G401.6 (cell line): ENCODE measurements around the gene C2CD4D.

Experiments used
- FAIRE-seq: peaks from 2 replicates; lab custom pipeline; 2012; peaks lifted over from hg19 to GRCh38; lab: Jason Lieb, UNC

The C2CD4D gene

DNA sequence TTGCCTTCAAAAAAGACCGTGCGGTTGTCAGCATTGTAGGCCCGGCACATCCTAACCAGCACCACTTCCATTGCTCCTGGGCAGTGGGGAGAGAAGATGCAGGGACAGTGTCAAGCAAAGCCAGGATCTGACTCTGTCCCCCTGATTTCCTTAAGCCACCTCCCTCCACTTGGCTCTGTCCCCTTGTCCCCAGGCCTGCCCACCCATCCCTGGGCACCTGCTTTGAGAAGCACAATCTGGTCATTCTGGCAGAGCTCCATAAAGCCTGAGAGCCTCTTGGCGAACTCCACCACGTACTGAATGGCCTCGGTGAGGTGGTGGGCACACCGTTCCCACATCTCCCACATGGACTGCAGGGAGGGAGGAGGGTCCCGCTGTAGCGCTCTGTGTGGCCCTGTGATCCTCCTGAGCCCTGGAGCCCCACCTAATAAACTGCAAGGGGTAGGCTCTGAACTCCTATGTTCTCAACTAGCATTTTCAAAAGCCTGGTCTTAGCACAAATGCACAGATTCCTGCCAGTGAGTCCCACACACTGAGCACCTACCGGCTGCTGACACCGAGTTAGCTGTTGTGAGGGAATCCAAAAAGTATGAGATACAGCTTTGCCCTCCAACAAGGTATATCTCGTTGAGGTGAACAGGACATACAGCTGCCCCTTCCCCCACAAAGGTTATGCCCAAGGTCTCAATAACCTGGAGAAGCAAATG is 26.2 kb downstream of the C2CD4D start:
- FAIRE-seq = no peak

DNA sequence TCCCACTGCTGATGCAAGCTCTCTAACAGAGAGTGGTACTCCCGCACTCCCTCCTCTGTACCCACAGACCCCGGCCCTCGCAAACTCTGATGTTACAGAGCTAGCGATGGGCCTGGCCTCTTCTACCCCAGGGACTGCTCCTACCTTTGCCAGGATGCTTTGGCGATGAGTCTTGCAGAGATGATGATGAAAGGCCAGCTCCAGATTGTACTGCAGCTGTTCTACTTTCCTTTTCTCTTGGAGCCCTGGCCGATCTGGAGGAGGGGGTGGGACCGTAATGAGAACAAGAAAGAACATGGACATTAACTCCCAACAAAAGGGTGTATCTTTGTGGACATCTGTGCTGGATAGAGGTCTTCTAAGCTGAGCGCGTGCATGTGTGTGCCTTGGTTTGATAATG is 28.4 kb downstream of the C2CD4D start:
- FAIRE-seq = no peak

DNA sequence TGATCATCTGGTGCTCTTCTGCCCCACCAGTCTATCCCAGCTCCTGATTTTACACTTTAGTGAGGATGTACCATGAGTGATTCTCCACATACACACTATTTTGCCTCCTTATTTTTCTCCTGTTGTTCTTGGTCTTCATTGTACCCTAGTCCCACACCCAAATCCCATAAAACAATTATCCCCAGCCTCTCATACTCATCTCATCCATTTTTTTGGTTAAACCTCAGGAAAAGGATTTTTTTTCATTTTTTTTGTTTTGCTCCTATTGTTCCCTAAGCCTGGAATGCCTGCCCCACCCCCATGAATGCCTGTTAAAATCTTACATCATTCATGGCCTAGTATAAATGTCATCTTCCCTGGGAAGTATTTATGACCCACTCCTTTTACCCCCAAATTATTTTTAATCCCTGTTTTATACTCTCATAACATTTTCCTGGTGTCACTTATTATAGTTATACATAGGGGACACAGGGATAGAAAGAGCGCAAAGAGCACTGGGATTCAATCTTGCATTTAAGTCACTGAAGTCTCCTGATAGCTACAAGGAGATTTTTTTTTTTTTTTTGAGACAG is 29.5 kb downstream of the C2CD4D start:
- FAIRE-seq = no peak

DNA sequence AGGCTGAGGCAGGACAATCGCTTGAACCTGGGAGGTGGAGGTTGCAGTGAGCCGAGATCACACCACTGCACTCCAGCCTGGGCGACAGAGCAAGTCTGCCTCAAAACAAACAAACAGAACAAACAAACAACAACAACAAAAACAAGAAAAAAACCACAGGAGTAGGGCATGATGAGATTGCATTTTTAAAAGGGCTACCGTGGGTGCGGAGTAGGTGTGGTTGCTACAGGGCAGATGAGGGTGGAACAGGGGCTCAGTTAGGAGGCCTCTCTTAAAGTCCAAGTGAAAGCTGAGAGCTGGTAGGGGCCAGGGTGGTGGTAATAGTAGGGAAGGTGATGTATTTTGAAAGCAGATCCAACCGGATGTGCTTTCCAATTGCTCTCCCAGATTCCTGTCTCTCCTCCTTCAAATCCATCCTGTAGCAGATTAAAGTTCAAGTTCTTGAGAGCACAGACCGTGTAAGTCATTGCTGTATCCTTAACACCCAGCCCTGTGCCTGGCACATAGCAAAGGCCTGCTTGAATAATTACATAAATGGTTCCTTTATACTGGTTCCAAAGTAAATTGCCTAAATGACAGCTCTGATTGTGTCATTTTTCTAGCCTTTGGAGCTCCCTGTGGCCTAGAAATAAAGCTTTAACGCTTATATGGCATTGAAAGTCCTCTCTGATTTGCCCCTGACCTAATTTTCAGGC is 30.2 kb downstream of the C2CD4D start:
- FAIRE-seq = no peak

DNA sequence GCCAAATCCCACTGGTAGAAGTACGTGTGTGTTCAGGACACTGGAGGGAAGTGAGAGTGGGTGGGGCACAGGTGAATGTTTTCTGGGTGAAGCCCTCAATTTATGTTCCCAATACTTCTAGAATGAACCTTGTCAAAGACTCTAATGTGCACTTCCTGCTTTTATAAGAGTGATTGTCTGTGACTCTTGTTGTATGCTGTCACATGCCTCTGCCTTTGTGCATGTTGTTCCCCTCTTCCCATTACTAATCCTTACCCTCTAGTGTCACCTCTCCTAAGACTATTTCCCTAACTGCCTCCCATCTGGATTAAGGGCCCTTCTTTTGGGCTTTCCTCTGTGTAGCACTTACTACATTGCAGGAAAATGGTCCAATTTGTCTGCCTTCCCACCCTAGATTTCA is 31.9 kb downstream of the C2CD4D start:
- FAIRE-seq = no peak

DNA sequence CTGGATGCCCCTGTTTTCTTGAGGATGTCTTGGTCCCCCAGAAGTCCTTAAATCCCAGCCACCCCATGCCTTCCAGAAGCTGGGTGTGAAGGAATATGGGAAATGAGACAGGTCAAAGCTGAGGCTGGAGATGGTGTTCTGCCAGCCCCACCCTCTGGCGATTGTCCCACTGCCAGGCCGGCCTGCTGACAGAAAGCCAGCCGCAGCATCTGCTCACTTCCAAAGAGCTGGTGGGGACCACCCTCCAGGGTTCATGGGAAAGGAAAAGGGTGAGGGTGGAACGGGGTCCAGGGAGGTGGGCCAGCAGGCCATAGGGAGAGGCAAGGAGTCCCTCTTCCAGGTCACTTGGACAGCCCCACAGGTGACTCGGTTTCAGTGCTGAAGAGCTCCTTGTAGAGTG is 32.5 kb downstream of the C2CD4D start:
- no peak for FAIRE-seq

DNA sequence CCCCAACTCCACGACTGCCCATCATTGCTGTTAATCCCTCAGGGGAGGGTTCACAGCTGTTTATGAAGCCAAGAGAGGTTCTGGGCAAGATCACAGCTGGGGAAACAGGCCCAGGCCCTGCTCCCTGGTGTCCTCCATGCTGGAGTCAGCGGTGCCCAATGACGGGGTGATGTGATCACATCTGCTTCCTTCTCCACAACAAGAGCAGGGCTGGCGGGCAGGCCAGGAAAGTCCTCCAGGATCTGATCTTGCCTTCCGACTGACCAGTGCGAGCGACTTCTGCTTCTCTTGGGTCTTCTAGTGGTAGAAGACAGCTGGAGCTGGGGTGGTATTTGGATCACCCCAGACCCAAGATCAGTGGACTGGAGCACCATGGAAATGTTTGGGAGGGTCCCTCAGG is 33.5 kb downstream of the C2CD4D start:
- FAIRE-seq = no peak

DNA sequence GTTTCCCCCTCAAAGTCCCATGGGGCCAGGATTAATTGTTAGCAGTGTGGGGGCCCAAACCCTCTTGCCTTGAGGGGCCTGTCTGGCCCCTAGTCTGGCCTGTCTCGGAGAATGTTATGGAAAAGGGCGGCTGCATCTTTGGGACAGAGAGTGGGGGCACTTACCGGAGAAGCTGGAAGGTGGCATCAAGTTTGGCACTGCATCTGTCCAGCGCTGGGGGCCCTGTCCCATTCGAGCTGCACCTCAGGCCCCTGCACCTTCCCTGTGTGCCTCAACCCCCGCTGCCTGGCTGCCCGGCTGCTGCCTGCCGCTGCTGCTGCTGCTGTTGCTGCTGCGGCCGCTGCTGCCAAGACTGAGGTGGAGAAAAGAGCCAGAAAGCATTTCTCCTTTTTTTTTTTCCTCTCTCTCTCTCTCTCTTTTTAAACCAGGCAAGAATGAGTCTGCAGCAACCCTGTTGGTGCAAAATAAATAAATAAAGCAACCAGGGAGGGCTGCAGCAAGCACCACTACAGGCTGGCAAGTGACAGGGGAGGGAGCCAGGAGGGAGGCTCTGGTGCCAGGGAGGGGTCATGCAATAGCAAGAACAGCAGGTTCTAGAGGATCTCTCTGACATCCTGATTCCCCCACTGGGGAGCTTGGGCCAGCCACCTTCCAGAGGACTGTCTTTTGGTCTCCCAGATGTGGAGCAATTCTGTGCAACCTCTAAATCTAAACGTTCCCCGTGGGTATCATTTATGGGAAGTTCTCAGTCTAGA is 34.4 kb downstream of the C2CD4D start, which contains the start of gene LINGO4:
Gene LINGO4 (minus strand): TSS at position 354 of the 755 bp plus-strand sequence. CDS start 2,715 bp downstream, outside the sequence.
- no peak for FAIRE-seq

DNA sequence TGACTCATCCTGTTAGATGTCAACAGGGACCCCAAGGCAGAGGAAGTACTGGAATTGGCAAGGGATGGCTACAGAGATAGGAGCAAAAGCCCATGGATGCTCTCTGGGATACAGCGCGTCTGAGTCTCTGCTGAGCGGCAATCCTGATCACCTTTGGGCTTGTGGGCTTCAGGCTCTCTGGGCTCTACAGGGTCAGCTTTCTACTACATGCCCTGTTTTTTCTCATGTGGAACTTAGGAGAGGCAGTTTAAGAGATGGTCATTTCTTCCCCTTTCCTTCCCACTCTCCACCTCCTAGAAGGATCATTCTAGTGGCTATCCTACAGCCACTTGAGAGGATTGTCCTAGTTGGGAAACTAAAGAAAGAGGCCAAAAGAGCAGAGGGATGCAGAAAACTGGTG is 35.7 kb downstream of the C2CD4D start:
- no peak for FAIRE-seq

DNA sequence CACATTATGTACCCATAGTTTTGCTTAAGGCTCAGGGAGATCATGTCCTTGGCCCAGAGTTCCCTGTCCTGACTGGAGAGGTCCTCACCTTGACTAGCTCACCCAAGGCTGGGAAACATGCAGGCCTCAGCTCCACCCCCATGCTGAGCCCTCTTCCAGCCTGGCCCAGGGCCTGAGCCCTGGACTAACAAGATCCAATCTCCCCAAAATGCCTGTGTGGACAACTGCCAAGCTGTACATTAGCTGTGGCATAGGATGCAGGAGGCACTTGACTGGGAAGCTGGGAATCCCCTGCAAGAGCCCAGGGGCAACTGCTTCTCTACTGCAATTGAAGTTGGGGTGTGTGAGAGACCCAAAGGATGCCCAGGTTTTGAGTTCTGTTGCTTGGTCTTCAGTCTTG is 36.5 kb downstream of the C2CD4D start:
- FAIRE-seq = no peak

DNA sequence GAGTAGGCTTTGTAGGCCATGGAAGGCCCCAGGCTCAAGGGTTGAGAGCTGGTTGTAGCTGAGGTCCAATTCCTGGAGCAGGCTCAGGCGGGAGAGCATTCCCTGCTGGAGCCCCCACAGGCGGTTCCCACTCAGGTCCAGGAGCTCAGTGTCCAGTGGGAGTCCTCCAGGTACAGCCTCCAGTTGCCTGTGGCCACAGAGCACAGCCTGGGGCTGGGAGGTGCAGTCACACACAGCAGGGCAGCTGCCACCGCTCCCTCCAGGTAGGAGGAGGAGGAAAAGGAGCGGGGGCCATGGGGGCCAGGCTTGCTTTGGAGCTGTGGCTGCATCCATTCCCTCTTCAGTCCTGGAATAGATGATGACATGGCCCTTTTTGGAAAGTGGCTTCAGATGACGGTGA is 37.2 kb downstream of the C2CD4D start:
- no peak for FAIRE-seq

DNA sequence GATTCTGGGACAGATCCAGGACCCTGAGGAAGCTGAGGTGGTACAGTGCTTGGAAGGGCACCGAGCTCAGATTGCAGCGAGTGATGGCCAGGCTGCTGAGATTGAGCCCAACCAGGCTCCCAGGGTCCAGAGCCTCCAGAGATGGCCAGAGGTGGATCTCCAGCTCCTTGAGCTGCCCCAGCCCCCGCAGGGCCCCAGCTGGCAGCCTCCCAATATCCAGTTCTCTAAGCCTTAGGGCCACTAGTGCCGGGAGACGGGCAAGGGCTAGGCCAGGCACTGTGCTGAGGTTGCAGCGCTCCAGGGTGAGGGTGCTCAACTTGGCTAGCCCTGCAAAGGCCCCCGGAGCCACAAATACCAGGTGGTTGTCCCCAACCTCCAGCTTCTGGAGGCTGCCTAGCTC is 37.8 kb downstream of the C2CD4D start:
- FAIRE-seq = no peak

DNA sequence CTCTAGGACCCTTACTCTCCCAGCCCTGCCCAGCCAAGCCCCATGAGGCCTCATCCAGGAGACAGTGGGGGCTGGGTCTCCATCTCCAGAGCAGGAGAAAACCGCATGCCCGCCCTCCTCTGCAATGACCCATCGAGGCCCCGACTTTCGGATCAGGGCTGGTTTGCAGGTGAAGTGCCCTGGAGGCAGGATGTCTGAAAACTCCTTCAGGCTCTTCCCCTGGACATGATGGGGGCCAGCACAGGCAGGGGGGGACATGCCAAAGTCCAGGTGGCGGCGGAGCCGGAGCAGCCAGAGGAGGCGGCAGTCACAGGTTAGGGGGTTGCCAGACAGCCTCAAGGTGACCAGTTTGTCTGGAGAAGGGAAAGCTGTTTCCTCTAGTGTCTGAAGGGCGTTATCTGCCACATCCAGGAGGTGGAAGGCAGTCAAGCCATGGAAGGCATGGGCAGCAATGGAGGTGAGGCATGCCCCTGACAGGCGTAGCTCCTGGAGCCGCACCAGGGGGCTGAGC is 38.3 kb downstream of the C2CD4D start:
- FAIRE-seq = no peak

DNA sequence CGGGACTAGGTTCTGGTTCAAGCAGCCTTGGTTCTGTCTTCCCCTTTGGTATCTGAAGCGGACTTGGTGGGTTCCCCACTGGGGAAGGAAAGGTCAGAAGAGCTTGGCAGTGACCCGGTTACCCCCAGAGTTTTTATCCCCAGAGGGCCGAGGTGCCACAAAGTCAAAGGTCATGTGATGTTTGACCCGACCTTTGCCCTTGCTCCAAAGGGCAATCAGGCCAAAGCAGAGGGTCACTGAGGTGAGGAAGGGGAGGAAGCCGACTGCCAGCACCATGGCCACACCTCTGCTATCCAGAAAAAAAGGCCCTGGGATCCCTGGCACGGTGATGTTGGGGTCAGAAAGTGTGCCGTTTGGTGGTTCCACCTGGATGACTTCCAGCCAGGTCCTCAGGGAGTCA is 38.8 kb downstream of the C2CD4D start:
- no peak for FAIRE-seq

DNA sequence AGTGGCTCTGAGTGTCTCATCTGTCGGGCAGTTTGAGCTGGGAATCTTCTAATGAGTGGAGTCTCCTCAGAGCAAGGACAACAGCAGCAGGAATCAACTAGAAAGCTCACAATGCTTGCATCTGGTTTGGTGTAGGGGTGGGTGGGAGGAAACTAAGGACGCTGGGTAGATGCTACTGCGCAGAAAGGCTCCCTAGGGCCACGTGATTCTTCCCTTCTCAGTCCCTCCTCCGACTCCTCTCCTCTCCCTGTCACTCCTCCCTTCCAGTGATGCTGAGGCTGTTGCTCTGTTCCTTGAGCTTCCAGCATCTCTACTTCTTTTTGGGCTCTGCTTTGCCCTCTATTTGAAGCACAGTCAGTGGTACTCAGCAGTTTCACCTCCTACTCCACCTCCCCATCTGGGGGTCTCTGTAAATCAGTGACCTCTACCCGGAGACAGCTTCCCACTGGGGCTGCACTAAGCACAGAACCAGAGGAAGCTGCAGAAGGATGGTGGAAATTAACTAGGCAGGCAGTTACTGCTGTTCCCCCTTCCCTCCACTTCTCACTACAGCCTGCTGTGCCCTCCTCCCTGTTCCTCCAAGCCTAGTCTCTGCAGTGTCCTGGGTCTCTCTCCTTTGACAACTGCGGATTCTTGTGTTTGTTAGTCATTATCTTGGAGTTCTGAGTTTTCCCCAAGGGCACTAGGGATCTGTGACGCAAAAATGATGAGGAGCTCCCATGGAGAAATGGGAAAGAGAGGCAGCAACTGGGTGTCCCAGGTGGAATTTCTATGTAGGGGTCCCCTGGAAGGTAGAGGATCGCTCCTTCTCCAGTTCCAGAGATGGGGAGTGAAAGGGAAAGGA is 40.2 kb downstream of the C2CD4D start:
- no peak for FAIRE-seq

DNA sequence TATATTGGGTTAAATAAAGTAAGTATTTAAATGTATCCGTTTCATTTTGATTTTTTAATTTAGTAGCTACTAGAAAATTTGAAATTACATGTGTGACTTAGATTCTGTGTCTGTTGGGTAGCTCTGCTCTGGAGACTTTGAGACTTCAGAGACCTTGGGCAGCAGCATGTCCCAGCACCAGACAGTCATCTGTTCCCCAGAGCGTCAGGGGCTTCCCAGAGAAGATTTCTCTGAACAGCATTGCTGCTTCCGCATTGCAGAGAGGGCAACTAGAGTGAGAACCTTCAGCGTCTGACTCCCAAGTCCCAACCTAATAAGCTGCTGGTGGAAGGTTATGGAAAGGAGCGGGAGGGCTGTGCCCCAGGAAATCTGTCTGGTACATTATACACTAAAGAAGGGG is 41.0 kb downstream of the C2CD4D start:
- FAIRE-seq = no peak

DNA sequence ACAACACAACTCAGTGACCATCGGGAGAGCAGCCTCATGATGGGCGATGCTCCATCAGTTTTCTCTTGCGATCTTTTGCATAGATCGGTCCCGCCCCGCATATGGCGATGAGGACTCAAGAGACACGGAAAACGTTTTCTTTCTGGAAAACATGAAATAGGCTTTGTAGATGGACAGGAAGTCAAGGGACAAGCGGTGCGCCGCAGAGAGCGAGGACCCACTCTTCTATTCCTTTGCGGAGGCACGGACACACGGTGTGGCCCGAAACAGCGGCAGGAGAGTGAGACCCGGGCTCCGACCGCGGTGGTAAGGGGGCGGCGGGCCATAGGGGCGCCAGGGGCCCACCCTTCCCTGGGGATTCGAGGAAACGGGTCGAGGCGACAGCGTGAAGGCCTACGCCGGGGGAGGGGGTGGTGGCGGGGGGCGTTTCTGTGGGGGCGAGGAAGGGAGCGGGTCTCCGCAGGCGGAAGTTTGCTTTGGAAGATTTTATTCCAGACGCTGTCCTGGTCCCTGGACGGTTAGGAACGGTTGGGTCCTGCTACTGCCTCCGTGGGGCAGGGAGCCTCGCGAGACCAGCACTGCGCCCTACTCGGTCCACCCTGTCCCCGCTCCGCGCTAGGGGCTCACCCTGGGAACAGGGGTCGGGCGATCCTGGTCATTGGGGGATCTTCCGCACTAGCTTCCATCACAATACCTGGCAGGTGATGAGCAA is 48.5 kb downstream of the C2CD4D start:
- no peak for FAIRE-seq

DNA sequence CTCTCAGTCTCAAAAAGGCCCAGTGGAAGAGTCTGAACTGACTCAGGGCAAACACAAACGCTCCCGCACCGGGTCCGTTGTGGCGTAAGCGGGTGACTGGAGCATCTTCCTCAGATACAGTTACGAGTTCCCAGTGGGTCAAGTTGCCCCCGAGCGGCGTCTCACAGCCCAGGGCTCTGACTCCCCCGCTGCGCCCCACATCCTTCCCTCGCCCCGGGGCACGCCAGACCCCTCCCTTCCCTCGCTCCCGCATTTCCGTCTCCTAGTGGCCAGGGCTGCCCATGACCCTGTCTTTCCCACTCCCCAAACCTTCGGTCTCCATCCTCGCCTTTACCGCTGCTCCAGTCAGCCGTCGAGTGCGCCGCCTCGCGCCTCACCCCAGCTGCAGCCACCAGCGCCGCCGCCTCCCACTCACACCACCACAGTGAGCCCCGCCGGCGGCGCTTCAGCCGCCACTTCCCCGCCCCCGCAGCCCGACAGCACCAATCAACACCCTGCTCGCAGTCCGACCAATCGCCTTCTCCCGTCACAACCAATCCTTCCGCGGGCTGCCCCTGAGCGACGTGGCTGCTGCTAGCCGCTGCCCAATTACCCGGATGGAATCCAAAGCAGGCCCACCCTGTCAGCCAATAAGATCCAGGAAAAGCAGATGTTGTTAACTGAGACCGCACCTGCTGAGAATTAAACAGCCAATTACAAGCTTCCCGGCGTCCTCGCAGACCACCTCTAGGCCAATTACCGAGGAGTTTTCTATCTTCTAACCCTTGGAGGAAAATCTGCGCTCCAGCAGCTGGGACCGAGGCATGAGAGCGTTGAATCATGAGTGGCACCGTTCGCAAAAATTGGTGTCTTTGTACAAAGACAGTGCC is 49.3 kb downstream of the C2CD4D start, which contains the start of gene TDRKH:
Gene TDRKH (minus strand): TSS at position 430 of the 869 bp plus-strand sequence. CDS start 7,478 bp downstream, outside the sequence.
- FAIRE-seq = peak; percentile 99
